HG03175 (cell line): Measurements from ENCODE around the gene PDE4D.

Experiments
- ATAC-seq: cut with Tn5 transposase; IDR thresholded peaks from one replicate; pipeline ENCODE4 v1.9.1; 2021; ENCODE audit warnings: mild to moderate bottlenecking, moderate library complexity; ENCODE audit not compliant: unreplicated experiment

Gene PDE4D

DNA sequence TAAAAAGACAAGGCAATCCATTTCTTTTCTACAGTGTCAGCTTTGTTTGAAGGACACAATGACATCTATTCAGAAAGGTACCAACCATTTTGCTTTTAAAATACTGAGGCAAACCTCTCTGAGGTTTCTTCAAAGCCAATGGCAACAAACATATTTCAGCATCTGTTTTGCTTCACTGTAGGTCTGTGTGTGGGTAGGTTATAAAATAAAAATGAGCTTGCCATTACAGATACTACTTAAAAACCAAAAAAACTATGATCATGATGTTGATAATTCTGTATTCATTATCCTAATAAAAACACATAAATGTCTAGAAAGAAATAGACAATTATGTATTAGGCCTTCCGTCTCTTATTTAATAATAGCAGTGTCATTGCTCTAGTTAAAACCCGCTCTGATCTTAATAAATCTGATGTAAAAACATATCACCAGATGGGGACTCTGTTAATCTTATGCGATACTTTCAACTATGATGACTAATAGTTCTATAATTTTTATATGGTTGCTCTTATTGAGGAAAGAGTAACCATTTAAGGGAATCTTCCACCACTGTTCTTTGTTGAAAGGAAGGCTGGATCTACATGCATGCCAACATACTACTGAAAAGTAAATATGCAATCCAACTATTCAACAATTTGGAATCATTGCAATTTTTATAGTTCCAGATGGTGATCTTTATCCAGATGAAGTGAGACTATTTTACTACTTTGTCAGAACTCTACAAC is 647.2 kb downstream of the PDE4D start:
- ATAC-seq: no peak

DNA sequence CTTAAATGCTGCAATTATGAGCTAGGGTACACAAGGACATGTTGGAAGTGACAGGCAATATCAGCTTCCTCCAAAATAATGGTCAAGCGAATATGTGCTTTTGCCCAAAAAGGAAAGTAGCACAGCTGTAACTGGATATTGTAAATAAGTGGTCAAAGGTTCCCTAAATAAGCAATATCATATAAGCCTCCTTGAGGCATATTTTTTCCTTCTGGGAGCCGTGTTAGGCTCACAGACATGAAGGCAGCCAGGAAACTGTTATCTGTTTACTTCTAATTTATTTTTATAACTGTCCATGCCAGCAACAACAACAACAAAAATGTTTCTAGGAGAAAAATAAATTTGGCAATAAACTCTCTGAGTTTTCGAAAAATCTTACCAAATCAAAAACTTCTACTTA is 648.3 kb downstream of the PDE4D start:
- no peak for ATAC-seq

GRCh38 chr5:59241552-59241951 is 652.0 kb downstream of the PDE4D start:
- ATAC-seq: no peak

- ATAC-seq: no peak
Measured at GRCh38 chr5:59241119-59241518, 652.4 kb downstream of the PDE4D start.

DNA sequence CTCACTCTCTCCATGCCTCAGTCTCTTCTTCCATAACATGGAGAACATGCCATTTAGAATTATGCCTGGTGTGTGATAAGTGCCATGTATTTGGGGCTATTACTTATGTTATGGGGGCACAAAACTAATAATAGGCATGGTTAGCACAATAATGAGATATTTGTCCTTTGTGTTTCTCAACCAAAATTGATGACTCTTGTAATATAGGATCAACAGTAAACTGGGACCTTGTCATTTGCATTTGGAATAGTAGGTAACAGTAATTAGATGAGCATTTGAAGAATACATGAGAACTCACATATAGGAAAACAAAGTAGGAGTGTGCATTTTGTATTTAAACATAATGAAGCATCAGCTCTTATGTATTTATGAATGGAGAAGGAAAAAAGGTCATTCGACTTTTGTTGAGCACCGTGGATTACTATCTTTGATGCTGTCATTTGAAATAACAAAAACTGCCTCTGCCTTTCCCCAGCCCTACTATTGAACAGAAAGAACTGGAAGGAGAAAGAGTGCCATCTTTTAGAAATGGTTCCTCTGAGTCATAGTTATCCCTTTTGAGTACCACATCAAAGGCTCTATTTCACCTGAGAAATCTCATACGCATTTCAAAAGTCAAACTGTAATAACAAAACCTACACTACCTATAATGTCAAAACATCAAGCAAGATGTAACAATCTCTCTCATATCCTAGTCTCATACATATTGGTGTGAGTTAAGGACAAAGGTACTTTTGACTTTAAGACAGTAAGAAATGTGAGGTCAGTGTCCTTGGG is 655.2 kb downstream of the PDE4D start:
- ATAC-seq: no peak

DNA sequence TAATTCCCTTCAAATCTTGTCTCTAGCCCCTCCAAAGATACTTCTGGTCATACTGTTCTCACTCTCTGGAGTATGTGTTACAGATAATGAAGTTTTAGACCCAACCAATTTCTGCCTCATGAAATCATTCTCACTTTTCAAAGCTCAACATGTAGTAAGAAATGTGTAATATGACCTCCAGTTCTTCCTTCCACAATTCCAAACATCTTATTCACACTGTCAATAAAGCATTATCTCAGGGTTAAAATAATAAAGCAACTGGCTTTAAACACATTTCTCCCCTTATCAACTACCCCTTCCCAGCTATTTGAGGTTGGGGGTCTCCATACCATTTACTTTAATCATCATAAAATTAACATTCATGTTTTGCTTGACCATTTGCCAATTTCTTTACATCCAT is 656.5 kb downstream of the PDE4D start:
- no peak for ATAC-seq

- ATAC-seq: no peak
Measured at GRCh38 chr5:59236448-59236847, 657.1 kb downstream of the PDE4D start.

DNA sequence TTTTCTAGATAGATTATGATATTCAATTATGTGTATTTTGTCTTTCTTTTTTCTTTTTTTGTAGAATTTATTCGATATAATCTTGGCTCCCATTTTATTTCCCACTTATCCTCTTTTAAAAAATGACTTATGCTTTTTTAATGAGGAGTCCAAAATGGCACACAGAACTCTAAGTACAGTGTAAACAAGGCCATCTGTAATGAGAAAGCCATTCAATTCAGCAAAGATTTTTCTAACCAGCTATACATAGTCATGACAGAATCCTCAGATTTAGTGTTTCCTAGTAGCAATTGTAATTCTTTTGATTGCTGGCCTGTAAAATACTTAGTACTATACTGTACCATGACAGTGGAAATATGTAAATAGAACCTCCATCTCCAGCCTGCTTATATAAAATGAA is 659.3 kb downstream of the PDE4D start:
- no peak for ATAC-seq

GRCh38 chr5:59231221-59231931 is 662.1 kb downstream of the PDE4D start:
- no peak for ATAC-seq

DNA sequence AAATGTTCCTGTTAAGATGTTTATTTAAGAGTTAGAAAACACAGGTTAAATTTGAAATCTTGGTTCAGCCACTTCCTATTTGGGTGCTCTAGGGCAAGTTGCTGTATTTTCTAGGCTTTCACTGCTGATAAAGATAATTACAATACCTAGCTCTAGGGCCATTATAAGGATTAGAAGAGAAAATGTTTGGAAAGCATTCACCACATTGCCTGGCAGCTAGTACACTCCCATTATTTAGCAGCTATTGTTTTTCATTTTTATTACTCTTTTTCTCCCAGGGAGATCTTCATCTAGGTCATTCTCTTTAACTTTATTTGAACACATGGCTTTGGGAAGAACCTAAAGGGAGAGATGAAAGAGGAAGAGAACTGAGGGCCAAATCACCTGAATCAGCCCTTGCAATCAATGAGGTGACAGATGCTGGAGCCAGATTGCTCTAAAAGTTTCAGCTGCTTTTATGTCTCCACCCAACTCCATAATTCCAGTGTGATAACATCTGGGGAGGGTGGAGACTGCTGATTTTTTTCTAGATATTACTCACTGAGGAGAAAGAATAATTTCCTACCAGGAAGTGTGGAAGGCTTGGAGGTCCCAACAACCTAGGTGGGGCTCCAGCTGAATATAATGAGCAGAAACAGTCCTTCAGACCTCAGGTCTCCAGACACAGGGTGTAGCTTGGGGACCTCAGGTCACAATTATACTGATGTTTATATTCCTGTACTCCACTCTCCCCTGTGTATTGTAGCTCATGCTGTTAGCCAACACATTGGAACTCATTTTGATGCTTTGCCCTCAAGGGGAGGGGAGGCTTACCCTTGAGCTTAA is 670.6 kb downstream of the PDE4D start:
- ATAC-seq: no peak

DNA sequence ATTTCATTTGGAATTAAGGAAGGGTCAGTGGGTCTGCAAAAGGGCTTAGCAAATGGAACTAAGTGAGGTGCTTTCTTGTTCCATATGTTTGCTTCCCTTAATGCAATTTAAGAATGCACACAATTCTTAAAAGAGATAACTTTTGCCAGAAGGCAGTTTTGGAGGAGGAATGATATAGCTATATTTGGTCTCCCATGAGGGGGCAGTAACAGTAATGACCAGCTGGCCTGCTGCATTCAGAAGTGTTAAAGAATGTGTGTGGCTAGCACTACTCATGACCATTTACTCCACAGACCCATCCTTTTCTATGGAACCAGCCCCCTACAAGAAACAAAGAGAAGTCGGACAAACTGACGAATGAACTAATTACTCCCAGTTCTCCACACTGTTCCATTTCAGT is 671.8 kb downstream of the PDE4D start:
- no peak for ATAC-seq

- ATAC-seq: no peak
Measured at GRCh38 chr5:59218424-59219045, 675.0 kb downstream of the PDE4D start.

GRCh38 chr5:59216841-59217240 is 676.7 kb downstream of the PDE4D start:
- no peak for ATAC-seq

DNA sequence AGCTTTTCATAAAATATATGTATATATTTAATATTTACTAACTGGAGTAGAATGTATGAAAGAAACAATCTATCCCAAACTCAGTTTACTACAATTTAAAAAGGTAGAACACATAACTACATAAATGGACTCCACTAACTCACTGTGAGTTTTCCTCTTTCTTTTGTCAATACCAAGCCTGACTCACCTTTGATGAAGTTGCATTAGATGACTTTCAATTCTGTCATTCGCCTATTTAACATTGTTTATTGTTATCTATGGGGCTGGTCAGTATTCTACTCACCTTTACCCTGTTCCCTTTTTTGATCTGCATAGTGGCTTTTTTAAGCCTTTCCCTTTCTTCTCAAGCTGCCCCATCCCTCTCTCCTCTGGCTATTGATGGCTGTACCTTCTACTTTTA is 680.9 kb downstream of the PDE4D start:
- ATAC-seq: no peak

DNA sequence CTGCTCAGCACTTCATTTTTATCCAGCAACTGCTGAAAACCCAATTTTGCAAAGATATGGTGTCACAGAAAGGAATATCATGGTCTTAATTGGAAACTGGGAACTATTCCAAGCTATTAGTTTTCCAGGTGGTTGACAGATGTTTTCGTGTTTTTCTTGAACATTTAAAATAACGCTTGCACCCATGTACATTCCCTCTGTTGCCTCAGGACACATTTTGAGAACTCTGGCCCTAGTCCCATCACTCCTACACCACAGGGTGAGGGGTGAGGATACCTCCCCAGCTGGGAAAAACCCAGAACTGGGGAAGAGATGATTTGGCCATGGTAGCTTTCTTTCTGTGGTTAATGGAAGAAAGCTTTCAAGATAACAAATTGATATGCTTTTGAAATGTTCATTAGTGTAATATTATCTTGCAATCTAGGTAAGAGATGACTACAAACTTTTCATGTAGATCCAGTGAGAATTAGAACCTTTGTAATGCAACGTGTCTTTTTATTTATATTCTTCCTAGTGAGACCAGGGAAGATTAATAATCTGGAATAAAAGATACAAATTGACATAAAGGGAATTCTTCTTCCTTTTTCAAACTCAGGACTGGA is 683.7 kb downstream of the PDE4D start:
- ATAC-seq: no peak

- ATAC-seq: no peak
Measured at GRCh38 chr5:59208474-59208873, 685.1 kb downstream of the PDE4D start.

DNA sequence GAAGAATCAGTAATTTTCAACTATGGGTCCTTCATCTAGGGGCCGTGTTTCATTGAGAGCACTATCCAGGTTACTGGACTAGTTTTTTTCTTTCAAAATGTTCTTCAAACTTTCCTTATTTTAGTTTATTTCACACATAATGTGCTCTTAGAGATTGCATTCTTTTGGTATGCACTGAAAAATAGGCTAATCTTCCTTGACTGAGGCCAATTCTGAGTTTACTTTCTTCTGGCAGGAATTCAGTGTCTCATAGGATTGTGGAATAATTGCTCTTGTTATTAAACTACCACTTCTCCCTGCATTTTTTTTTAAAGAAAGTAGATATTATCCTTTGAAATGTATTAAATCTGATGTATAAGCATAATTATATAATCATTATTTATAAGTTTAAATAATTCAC is 686.1 kb downstream of the PDE4D start:
- no peak for ATAC-seq

- no peak for ATAC-seq
Measured at GRCh38 chr5:59206132-59206581, 687.4 kb downstream of the PDE4D start.

- ATAC-seq: no peak
Measured at GRCh38 chr5:59204114-59204897, 689.2 kb downstream of the PDE4D start.
